Hepatocyte (in vitro differentiated cells): ENCODE results near the gene COQ8B. TPM values are rescaled to one million over a fixed set of nuclear protein-coding genes. Genes with fewer than 3 reads are reported as not detected.

Experiments
- DNase-seq: peaks from one replicate; pipeline ENCODE4 v3.0.0-alpha.2; 2016; ENCODE audit warnings: low spot score
- H2AFZ ChIP-seq: fragments of 200-600 bp; sonication (generic); 2 replicates; pipeline ENCODE4 v1.6.0; 2016; ENCODE audit warnings: antibody characterized with exemption, mild to moderate bottlenecking
- H3K27ac ChIP-seq: fragments of 200-600 bp; sonication (generic); 2 replicates; pipeline ENCODE4 v1.5.1; 2016; ENCODE audit warnings: mild to moderate bottlenecking
- H3K27me3 ChIP-seq: fragments of 200-600 bp; sonication (generic); 2 replicates; pipeline ENCODE4 v1.6.1; 2016
- H3K36me3 ChIP-seq: fragments of 200-600 bp; sonication (generic); replicated peaks from 2 replicates; pipeline ENCODE4 v1.5.1; 2016; ENCODE audit warnings: low read depth; ENCODE audit not compliant: insufficient read depth
- H3K4me1 ChIP-seq: fragments of 200-600 bp; sonication (generic); 2 replicates; pipeline ENCODE4 v1.5.1; 2016; ENCODE audit warnings: mild to moderate bottlenecking, moderate library complexity; ENCODE audit not compliant: insufficient read depth
- H3K4me2 ChIP-seq: fragments of 200-600 bp; sonication (generic); 2 replicates; pipeline ENCODE4 v1.6.0; 2016
- H3K4me3 ChIP-seq: fragments of 200-600 bp; sonication (generic); 2 replicates; pipeline ENCODE4 v1.5.1; 2016; ENCODE audit warnings: mild to moderate bottlenecking
- H3K79me2 ChIP-seq: fragments of 200-600 bp; sonication (generic); 2 replicates; pipeline ENCODE4 v1.6.0; 2017; ENCODE audit warnings: mild to moderate bottlenecking
- H3K9me2 ChIP-seq: fragments of 200-600 bp; sonication (generic); replicated peaks from 2 replicates; pipeline ENCODE4 v1.6.0; 2017; ENCODE audit warnings: mild to moderate bottlenecking; ENCODE audit not compliant: insufficient read depth
- H3K9me3 ChIP-seq: fragments of 200-600 bp; sonication (generic); 2 replicates; pipeline ENCODE4 v1.5.1; 2016; ENCODE audit warnings: low read depth, mild to moderate bottlenecking
- H4K20me1 ChIP-seq: fragments of 200-600 bp; sonication (generic); 2 replicates; pipeline ENCODE4 v1.6.0; 2016; ENCODE audit warnings: mild to moderate bottlenecking; ENCODE audit not compliant: insufficient read depth, poor library complexity, severe bottlenecking
- EZH2 ChIP-seq: fragments of 200-600 bp; sonication (generic); IDR thresholded peaks from 2 replicates; pipeline ENCODE4 v1.6.1; 2016; ENCODE audit warnings: antibody characterized with exemption, mild to moderate bottlenecking, borderline replicate concordance
- EZH2phosphoT487 ChIP-seq: fragments of 200-600 bp; sonication (generic); IDR thresholded peaks from one replicate; pipeline ENCODE4 v1.6.1; 2018; ENCODE audit warnings: antibody characterized with exemption, mild to moderate bottlenecking, low read depth, moderate library complexity; ENCODE audit not compliant: unreplicated experiment, severe bottlenecking
- whole genome bisulfite sequencing: methylation state at CpG from one replicate; pipeline ENCODE4 v1.1.6; 2016; ENCODE audit warnings: low lambda C conversion rate; ENCODE audit errors: missing lambda C conversion rate; 5-methylcytosine and 5-hydroxymethylcytosine counted together
- polyA plus RNA-seq: library from polyadenylated mRNA; unstranded; fragments of >200 nt; fragmentation: Nextera tagmentation; extraction: Ambion mirVana; gene quantifications from 2 replicates; pipeline ENCODE4 v1.2.1, GENCODE V29; 2016
- total RNA-seq: library from RNA; depleted of rRNA; stranded (reverse); fragments of >200 nt; gene quantifications from 2 replicates; pipeline ENCODE4 v1.2.3, GENCODE V29; 2014
- TF ChIP-seq, protein P1 (sequence below): fragments of 200-600 bp; sonication (generic); IDR thresholded peaks from 2 replicates; pipeline ENCODE4 v1.5.1; 2016; ENCODE audit warnings: antibody characterized with exemption, mild to moderate bottlenecking; ENCODE audit not compliant: poor library complexity

COQ8B gene
- total and polyA plus RNA-seq, 2 experiments from 2014 or later = 40.2 to 49.2 TPM

GRCh38 chr19:40703029-40703755 lies 13.5 kb downstream of the COQ8B start:
- TF ChIP-seq, protein P1, sequence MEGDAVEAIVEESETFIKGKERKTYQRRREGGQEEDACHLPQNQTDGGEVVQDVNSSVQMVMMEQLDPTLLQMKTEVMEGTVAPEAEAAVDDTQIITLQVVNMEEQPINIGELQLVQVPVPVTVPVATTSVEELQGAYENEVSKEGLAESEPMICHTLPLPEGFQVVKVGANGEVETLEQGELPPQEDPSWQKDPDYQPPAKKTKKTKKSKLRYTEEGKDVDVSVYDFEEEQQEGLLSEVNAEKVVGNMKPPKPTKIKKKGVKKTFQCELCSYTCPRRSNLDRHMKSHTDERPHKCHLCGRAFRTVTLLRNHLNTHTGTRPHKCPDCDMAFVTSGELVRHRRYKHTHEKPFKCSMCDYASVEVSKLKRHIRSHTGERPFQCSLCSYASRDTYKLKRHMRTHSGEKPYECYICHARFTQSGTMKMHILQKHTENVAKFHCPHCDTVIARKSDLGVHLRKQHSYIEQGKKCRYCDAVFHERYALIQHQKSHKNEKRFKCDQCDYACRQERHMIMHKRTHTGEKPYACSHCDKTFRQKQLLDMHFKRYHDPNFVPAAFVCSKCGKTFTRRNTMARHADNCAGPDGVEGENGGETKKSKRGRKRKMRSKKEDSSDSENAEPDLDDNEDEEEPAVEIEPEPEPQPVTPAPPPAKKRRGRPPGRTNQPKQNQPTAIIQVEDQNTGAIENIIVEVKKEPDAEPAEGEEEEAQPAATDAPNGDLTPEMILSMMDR = no peak
- TF ChIP-seq EZH2phosphoT487 = no peak
- TF ChIP-seq EZH2 = no peak
- H3K9me3 ChIP-seq = no peaks in the 10 kb centered on the region
- no peak overlapping the region for H2AFZ ChIP-seq
- H4K20me1 ChIP-seq = no peaks in the 10 kb centered on the region
- no peaks in the 10 kb centered on the region for H3K9me2 ChIP-seq
- H3K27ac ChIP-seq = no peak overlapping the region
- WGBS = 91% methylated on average over 24 of the region's 24 CpGs
- H3K4me2 ChIP-seq = no peak overlapping the region
- no peaks in the 10 kb centered on the region for H3K36me3 ChIP-seq
- H3K79me2 ChIP-seq = no peaks in the 10 kb centered on the region
- no peaks in the 10 kb centered on the region for H3K27me3 ChIP-seq
- no peak for DNase-seq
- no peaks in the 10 kb centered on the region for H3K4me1 ChIP-seq
- no peak overlapping the region for H3K4me3 ChIP-seq

- TF ChIP-seq, protein P1 = peak; percentile 33
- no peak for TF ChIP-seq EZH2
- WGBS = 63% methylated on average over 17 of the region's 18 CpGs
- Histone ChIP-seq H3K4me2 (no peak overlapping the region), H3K4me1 (no peaks in the 10 kb centered on the region), H3K27ac (no peak overlapping the region), H3K79me2 (no peaks in the 10 kb centered on the region), H3K4me3 (no peak overlapping the region), H2AFZ (no peak overlapping the region), H3K9me2 (no peaks in the 10 kb centered on the region), H4K20me1 (no peaks in the 10 kb centered on the region), H3K36me3 (no peaks in the 10 kb centered on the region), H3K27me3 (no peaks in the 10 kb centered on the region), H3K9me3 (no peaks in the 10 kb centered on the region)
- peak; percentile 66 for DNase-seq
Observed at GRCh38 chr19:40702337-40703012, 14.2 kb downstream of the COQ8B start.

DNA sequence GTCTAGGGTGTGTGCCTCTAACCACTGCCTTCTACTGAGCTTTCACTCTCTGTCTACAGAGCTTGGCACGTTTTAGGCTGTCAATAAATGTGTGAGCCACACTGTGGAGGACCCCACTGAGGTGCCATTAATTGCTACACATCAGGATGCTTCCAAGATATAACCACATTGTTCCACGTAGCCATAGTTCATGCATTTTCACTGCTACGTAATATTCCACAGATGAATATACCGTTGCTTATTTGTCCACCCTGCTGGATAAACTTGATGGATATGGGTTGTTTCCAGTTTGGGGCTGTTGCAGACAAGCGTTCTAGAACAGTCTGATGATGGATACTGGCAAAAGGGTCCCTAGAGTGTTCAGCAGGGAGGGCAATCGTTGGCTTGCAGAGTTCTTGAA lies 14.9 kb downstream of the COQ8B start:
- no peaks in the 10 kb centered on the region for H3K79me2 ChIP-seq
- H3K27ac ChIP-seq = no peak overlapping the region
- TF ChIP-seq EZH2 = no peak
- TF ChIP-seq, protein P1 = no peak
- no peak for TF ChIP-seq EZH2phosphoT487
- no peaks in the 10 kb centered on the region for H3K4me1 ChIP-seq
- no peak overlapping the region for H3K4me2 ChIP-seq
- H3K9me2 ChIP-seq = no peaks in the 10 kb centered on the region
- no peak overlapping the region for H3K4me3 ChIP-seq
- WGBS = 97% methylated on average over 6 of the region's 6 CpGs
- H4K20me1 ChIP-seq = no peaks in the 10 kb centered on the region
- H2AFZ ChIP-seq = no peak overlapping the region
- DNase-seq = no peak
- no peaks in the 10 kb centered on the region for H3K36me3 ChIP-seq
- H3K27me3 ChIP-seq = no peaks in the 10 kb centered on the region
- no peaks in the 10 kb centered on the region for H3K9me3 ChIP-seq
